NCI-H345 (cell line): Measurements from ENCODE around the gene RPS27A.
"Not testable (repeated sequence)": the region's sequence is repeated elsewhere in the genome, so short reads cannot be mapped to it uniquely, and the experiment has no call there.

Source experiments
- DNase-seq: peaks from one replicate; lab custom pipeline; 2025; lab: John Stamatoyannopoulos, UW

The RPS27A gene

DNA sequence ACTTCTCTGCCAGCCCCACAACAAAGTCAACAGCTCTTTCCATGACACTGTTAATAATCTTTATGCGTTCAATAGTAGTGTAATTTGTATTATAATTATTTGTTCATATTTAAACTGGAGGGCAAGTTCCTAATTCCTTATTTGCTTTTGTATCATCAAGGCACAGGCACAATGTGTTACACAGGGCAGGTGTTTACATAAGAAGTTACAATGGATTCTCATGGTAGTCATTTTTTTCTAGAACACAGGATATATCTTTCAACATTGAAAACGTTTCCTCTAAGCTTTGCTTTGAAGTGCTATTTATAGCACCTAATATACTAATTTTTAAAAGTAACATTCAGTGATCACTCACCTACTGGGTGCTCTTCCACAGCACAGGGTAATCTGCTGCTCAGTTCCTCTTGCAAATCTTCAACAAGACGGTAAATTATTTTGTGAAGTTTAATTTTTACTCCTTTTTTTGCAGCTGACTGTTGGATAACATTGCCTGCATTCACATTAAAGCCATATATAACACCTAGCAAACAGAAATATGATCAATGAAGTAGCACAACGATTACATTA, 7.3 kb downstream of the RPS27A start:
- no peak for DNase-seq

DNA sequence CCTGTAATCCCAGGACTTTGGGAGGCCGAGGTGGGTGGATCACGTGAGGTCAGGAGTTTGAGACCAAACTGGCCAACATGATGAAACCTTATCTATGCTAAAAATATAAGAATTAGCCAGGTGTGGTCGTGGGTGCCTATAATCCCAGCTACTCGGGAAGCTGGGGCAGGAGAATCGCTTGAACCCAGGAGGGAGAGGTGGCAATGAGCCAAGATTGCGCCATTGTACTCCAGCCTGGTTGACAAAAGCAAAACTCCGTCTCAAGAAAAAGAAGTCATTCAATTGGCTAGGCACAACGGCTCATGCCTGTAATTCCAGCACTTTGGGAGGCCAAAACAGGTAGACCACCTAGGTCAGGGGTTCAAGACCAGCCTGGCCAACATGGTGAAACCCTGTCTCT, 9.1 kb downstream of the RPS27A start:
- not testable (repeated sequence) for DNase-seq

GRCh38 chr2:55242617-55243016, 10.1 kb downstream of the RPS27A start:
- DNase-seq, result no peak

DNA sequence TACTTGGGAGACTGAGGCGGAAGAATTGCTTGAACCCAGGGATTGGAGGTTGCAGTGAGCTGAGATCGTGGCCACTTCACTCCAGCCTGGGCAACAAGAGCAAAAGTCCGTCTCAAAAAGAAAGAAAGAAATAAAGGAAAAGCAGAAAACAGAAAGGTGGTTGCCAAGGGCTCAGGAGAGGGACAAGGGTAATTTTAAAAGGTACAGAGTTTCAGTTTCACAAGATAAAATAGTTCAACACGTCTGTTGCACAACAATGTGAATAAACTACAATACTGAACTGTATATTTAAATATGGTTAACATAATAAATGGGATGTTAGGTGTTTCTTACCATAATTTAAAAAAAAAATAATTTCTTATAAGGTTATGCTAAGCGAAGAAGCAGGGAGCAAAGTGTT, 12.9 kb downstream of the RPS27A start:
- no peak for DNase-seq

GRCh38 chr2:55247025-55247424, 14.5 kb downstream of the RPS27A start:
- no peak for DNase-seq

DNA sequence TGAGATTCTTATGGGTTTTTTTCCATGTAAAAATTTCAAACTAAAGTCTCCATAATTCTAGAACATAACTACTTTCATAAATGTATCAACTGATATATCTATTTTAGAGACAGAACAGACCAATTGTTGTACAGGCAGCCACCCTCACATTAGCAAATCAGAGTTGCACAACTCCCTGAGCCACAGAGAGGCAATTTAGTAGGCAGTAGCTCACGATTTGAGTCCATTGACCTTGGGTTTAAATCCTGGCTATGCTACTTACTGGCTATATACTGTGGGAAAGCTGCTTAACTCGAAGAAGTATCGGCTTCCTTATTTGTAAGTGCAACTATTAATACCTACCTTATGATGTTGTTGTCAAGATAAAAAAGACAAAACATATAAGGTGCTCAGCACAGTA, 20.3 kb downstream of the RPS27A start:
- no peak for DNase-seq

DNA sequence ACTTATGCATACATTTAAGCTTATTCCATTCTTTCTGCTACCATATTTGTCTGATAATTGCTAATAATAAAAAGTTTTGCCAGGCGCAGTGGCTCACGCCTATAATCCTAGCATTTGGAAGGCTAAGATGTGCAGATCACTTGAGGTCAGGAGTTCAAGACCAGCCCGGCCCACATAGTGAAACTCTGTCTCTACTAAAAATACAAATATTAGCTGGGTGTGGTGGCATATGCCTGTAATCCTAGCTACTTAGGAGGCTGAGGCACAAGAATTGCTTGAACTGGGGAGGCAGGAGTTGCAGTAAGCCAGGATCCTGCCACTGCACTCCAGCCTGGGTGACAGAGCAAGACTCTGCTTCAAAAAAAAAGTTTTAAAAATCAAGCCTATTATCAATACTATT, 27.1 kb downstream of the RPS27A start:
- DNase-seq, result not testable (repeated sequence)

DNA sequence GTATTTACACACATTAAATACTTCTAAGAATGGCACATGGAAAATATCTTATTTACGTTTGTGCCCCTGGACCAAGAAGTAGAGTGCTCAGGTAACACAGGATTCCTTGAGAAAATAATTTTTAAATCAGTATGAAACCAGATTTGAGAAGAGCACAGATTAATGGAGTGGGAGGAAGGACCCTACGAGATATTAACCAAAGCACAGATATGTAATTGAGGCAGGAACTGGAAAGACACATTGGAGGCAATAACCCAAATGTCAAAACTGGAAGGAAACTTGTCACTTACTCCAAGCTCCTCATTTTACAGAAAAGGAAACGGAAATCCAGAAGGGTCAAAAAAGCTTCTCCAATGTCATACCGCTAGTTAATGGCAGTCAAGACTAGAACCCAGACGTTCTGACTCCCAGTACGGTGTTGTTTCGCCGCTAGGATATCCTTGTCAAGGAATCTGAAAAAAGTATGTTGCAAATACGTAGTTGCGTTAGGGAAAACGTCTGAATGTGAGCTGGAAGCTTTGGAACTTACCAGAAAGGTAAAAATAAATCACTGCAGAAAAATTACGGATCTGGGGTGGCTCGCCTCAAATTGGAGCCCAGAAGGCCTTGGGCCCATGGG, 35.9 kb downstream of the RPS27A start:
- DNase-seq, result peak; percentile 35

GRCh38 chr2:55268907-55269644, 36.6 kb downstream of the RPS27A start, which contains the start of gene MTIF2:
Gene MTIF2, minus strand, starts transcription at chr2:55269231. Its CDS starts 5,373 bp downstream, at chr2:55263858.
- DNase-seq, result peak; percentile 94

DNA sequence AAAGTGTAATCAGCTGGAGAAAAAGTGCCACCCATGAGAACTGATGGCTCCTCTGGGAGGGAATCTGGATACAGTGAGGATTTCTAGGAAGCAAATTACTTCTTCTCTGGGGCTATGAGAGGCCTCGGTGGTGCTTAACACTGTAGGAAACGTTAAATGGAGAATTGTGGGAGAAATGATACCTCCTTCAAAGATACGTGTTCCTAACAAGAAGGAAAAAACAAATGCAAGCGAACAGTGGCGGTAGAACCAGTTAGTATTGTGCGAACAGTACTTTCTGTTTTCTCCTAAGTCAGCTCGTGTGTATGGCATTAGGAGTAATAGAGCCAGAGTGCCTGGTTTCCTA, 37.1 kb downstream of the RPS27A start:
- no peak for DNase-seq

- not testable (repeated sequence) for DNase-seq
Measured at GRCh38 chr2:55274346-55274745, 41.9 kb downstream of the RPS27A start.

DNA sequence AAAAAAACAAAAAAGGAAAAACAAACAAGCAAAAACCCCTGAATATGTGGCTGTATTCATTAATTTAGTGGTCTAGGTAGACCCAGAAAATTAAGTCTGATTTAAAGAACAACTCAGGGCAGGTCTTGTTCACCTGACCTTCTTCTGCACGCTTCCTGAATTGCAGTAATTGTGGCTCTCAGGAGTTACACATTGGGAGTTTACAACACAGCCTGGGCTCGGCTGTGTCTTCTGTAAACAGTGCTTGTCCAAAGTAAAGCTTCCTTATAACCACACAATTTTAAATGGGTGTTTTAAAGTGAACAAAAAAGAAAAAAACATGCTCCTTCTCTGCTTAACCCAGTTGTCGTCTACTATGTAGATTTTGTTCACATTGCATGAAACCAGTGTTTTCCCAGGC, 44.8 kb downstream of the RPS27A start:
- no peak for DNase-seq

DNA sequence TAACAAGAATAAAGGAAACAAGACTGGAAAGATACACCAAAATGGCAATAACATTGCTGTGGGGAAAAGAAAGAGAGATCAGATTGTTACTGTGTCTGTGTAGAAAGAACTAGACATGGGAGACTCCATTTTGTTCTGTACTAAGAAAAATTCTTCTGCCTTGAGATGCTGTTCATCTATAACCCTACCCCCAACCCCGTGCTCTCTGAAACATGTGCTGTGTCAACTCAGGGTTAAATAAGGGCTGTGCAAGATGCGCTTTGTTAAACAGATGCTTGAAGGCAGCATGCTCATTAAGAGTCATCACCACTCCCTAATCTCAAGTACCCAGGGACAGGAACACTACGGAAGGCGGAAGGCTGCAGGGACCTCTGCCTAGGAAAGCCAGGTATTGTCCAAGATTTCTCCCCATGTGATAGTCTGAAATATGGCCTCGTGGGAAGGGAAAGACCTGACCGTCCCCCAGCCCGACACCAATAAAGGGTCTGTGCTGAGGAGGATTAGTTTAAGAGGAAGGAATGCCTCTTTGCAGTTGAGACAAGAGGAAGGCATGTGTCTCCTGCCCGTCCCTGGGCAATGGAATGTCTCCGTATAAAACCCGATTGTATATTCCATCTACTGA, 46.8 kb downstream of the RPS27A start:
- DNase-seq, result not testable (repeated sequence)

DNA sequence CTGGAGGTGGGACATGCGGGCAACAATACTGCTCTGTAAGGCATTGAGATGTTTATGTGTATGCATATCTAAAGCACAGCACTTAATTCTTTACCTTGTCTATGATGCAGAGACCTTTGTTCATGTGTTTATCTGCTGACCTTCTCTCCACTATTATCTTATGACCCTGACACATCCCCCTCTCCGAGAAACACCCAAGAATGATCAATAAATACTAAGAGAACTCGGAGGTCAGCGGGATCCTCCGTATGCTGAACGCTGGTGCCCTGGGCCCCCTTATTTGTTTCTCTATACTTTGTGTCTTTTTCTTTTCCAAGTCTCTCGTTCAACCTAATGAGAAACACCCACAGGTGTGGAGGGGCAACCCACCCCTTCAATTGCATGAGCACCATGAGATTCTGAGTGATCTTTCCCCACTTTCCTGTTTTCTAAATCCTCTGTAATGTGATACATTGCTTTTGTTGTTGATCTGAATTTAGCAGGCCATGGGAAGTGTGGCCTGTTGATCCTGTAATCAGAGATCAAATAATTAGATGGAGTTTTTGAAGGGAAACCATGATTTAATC, 47.5 kb downstream of the RPS27A start:
- not testable (repeated sequence) for DNase-seq

DNA sequence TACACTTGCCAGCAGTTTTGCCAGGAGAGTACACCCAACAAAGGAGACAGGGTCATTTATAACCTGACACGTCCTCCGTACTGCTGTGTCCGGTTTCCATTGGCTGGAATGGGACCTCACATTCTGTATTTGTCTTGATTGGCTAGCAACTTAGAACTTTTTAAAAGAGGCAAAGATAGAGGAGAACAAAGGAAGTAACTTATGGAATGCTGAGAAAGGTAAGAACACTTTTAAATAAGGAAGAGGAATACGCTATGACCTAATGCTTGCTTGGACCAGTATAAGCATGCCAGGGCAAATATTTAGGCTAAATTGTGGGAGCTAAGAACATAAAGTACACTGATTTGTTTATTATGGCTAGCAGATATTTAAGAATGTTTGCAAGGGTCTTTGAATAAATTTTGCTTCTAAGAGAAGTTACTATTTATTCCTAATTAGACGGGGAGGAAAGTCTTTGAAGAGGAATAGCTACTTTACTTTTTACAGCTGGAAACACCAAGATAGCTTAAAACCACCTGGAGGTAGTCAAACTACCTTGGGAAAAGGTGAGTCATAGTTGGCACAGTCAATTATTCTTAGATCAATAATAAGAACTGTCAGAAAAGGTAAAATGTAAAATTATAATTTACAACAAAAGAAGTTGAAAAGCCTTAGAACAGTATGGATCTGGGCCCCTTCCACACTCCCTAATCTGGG, 48.5 kb downstream of the RPS27A start:
- not testable (repeated sequence) for DNase-seq

DNA sequence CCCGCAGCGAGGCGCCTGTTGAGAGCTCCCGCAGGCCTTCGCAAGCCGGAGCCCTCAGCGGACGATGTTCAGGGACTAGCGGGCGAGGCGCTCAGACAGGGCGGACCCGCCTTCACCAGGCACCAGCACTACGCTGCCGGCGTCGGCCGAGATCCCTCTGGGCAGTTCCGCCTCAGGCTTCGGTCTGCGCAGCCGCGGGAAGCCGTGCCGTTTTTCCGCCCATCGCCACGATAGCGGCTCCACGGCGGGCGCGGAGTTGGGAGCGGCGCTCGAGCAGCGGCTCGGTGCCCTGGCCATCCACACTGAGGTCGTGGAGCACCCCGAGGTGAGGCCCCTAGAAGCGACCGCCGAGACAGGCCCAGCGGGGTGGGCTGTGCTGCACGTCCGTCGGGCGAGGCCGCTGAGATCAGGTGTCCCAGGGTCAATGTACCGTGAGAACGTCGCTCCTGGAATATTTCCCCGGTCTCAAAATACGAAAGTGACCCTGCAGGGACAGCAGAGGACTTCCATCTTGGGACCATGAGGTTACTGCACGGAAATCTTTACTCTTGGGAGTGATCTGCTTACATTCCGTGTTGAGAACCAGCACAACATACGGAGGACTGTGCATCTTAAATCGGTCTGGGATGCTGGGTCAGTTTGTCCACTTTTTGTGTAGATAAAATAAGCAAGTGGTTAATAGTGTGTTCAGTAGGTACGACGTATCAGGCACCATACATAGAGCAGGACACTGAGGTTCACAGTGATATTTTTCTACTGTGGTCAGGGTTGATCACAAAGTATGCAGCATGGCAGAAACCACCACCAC, 49.8 kb downstream of the RPS27A start:
- DNase-seq, result peak; percentile 79

DNA sequence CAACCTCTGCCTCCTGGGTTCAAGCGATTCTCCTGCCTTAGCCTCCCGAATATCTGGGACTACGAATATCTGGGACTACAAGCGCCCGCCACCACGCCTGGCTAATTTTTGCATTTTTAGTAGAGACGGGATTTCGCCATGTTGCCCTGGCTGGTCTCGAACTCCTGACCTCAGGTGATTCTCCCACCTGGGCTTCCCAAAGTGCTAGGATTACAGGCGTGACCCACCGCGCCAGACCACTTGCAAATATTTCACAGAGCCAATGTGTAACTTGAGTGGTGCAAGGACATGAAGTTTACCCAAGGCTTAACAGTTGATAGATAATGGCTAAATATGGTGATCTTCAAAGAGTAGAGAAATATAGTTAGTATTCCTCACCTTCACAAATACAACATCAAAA, 50.6 kb downstream of the RPS27A start:
- no peak for DNase-seq
